Nephron progenitor cell (in vitro differentiated cells): Measurements from ENCODE around the gene SLC43A1.

Experiments used
- DNase-seq: peaks from one replicate; pipeline ENCODE4 v3.0.0; 2021
- H3K27ac Mint-ChIP-seq: 2 replicates; pipeline ENCODE4 v1.8.0; 2021; ENCODE audit warnings: mild to moderate bottlenecking, moderate library complexity, mixed read lengths
- H3K27me3 Mint-ChIP-seq: 2 replicates; pipeline ENCODE4 v1.8.0; 2021; ENCODE audit warnings: mild to moderate bottlenecking, low read depth, mixed read lengths; ENCODE audit not compliant: poor library complexity
- H3K36me3 Mint-ChIP-seq: 2 replicates; pipeline ENCODE4 v1.8.0; 2021; ENCODE audit warnings: low read depth, mixed read lengths
- H3K4me1 Mint-ChIP-seq: 2 replicates; pipeline ENCODE4 v1.8.0; 2021; ENCODE audit warnings: mixed read lengths
- H3K4me3 Mint-ChIP-seq: 2 replicates; pipeline ENCODE4 v1.8.0; 2021; ENCODE audit warnings: mild to moderate bottlenecking, moderate library complexity, mixed read lengths
- H3K9me3 Mint-ChIP-seq: 2 replicates; pipeline ENCODE4 v1.8.0; 2021; ENCODE audit warnings: mild to moderate bottlenecking, moderate library complexity, mixed read lengths
- CTCF ChIP-seq: fragments of 200-600 bp; sonication (generic); IDR thresholded peaks from 2 replicates; pipeline ENCODE4 v1.5.0; 2021; ENCODE audit warnings: antibody characterized with exemption

The SLC43A1 gene

GRCh38 chr11:57484141-57484710 lies 31.3 kb downstream of the SLC43A1 start:
- Mint-ChIP-seq H3K4me3 (no peak overlapping the region), H3K36me3 (peaks cover 9% of the 10 kb centered on the region), H3K27ac (no peak overlapping the region), H3K9me3 (no peaks in the 10 kb centered on the region), H3K27me3 (peaks cover 15% of the 10 kb centered on the region), H3K4me1 (peaks cover 50% of the 10 kb centered on the region)
- no peak for TF ChIP-seq CTCF
- DNase-seq: no peak

GRCh38 chr11:57483562-57483918 lies 32.0 kb downstream of the SLC43A1 start:
- Mint-ChIP-seq H3K36me3 (peaks cover 9% of the 10 kb centered on the region), H3K27ac (no peak overlapping the region), H3K4me1 (peaks cover 56% of the 10 kb centered on the region), H3K4me3 (peak overlapping the region; percentile 80), H3K27me3 (peaks cover 21% of the 10 kb centered on the region), H3K9me3 (no peaks in the 10 kb centered on the region)
- no peak for DNase-seq
- no peak for TF ChIP-seq CTCF

GRCh38 chr11:57482782-57483561 lies 32.5 kb downstream of the SLC43A1 start:
- DNase-seq: peak; percentile 88
- Mint-ChIP-seq H3K4me1 (peaks cover 59% of the 10 kb centered on the region), H3K27me3 (peaks cover 27% of the 10 kb centered on the region), H3K36me3 (peaks cover 9% of the 10 kb centered on the region), H3K4me3 (peak overlapping the region; percentile 80), H3K9me3 (no peaks in the 10 kb centered on the region), H3K27ac (no peak overlapping the region)
- TF ChIP-seq CTCF: peak; percentile 77

- TF ChIP-seq CTCF: no peak
- no peak overlapping the region for H3K27ac Mint-ChIP-seq
- H3K4me3 Mint-ChIP-seq: peak overlapping the region; percentile 80
- peaks cover 35% of the 10 kb centered on the region for H3K27me3 Mint-ChIP-seq
- H3K36me3 Mint-ChIP-seq: peaks cover 9% of the 10 kb centered on the region
- no peak for DNase-seq
- no peaks in the 10 kb centered on the region for H3K9me3 Mint-ChIP-seq
- peaks cover 59% of the 10 kb centered on the region for H3K4me1 Mint-ChIP-seq
Observed at GRCh38 chr11:57481915-57482781, 33.4 kb downstream of the SLC43A1 start.

- Mint-ChIP-seq H3K27me3 (peaks cover 41% of the 10 kb centered on the region), H3K4me3 (peak overlapping the region; percentile 80), H3K36me3 (peaks cover 9% of the 10 kb centered on the region), H3K27ac (no peak overlapping the region), H3K9me3 (no peaks in the 10 kb centered on the region), H3K4me1 (peaks cover 62% of the 10 kb centered on the region)
- DNase-seq: no peak
- TF ChIP-seq CTCF: no peak
Observed at GRCh38 chr11:57481315-57481714, 34.2 kb downstream of the SLC43A1 start.
